CD14-positive monocyte (primary cell): Measurements from ENCODE around the gene FYTTD1. TPM values are rescaled to one million over a fixed set of nuclear protein-coding genes. Genes with fewer than 3 reads are reported as not detected.

ENCODE experiments used
- DNase-seq, 3 donors: peaks; one replicate each; pipeline ENCODE4 v3.0.0-alpha.2; 2011 to 2022
- H2AFZ ChIP-seq: 2 replicates; pipeline ENCODE4 v1.6.0; 2012; ENCODE audit warnings: mild to moderate bottlenecking, low read depth, low read length, inconsistent platforms; ENCODE audit not compliant: insufficient read depth, poor library complexity, severe bottlenecking
- H3K27ac ChIP-seq, 2 donors: 1 replicate in 1 of 2; 2 replicates in 1 of 2; pipeline ENCODE4 v1.5.1; 2012 to 2013; ENCODE audit warnings: low read length in 2 of 2, control low read depth in 1 of 2, inconsistent platforms in 1 of 2, low read depth in 1 of 2, mild to moderate bottlenecking in 1 of 2
- H3K27me3 ChIP-seq, 2 donors: one replicate each; pipeline versions ENCODE4 v1.6.0 to v1.6.1; 2011 to 2013; ENCODE audit warnings: low read length in 2 of 2; ENCODE audit not compliant: control insufficient read depth in 2 of 2, insufficient read depth in 2 of 2
- H3K36me3 ChIP-seq, 2 donors: replicated peaks in 1 of 2; 1 replicate in 1 of 2; 2 replicates in 1 of 2; pipeline versions ENCODE4 v1.5.1 to v1.6.1; 2012 to 2013; ENCODE audit warnings: low read length in 2 of 2, control low read depth in 1 of 2, inconsistent platforms in 1 of 2, mild to moderate bottlenecking in 1 of 2; ENCODE audit not compliant: insufficient read depth in 2 of 2, control insufficient read depth in 1 of 2
- H3K4me1 ChIP-seq, 2 donors: 1 replicate in 1 of 2; 2 replicates in 1 of 2; pipeline versions ENCODE4 v1.5.1 to v1.6.1; 2012 to 2013; ENCODE audit warnings: low read length in 2 of 2, control low read depth in 1 of 2, inconsistent platforms in 1 of 2, mild to moderate bottlenecking in 1 of 2, moderate library complexity in 1 of 2; ENCODE audit not compliant: insufficient read depth in 2 of 2, control insufficient read depth in 1 of 2
- H3K4me2 ChIP-seq: replicated peaks from 2 replicates; pipeline ENCODE3; 2012; ENCODE audit warnings: low read length, moderate library complexity, mild to moderate bottlenecking; ENCODE audit not compliant: poor library complexity, severe bottlenecking; ENCODE audit errors: extremely low read depth
- H3K4me3 ChIP-seq, 3 experiments: fragments of 200-600 bp in 1 of 3; sonication (generic) in 1 of 3; replicated peaks in 1 of 3; 1 replicate in 2 of 3; 2 replicates in 1 of 3; pipeline ENCODE4 v1.5.1; 2011 to 2013; ENCODE audit warnings: low read length in 3 of 3, mild to moderate bottlenecking in 3 of 3, control low read depth in 2 of 3, low read depth in 2 of 3, inconsistent platforms in 1 of 3, moderate library complexity in 1 of 3
- H3K79me2 ChIP-seq: 2 replicates; pipeline ENCODE4 v1.6.0; 2012; ENCODE audit warnings: mild to moderate bottlenecking, control low read depth, inconsistent platforms, low read length, moderate library complexity; ENCODE audit not compliant: insufficient read depth
- H3K9ac ChIP-seq: 2 replicates; pipeline ENCODE4 v1.6.0; 2017; ENCODE audit warnings: low read length, mild to moderate bottlenecking; ENCODE audit not compliant: insufficient read depth, poor library complexity, severe bottlenecking
- H3K9me3 ChIP-seq, 2 donors: replicated peaks in 1 of 2; 1 replicate in 1 of 2; 2 replicates in 1 of 2; pipeline versions ENCODE4 v1.5.1 to v1.6.1; 2012 to 2013; ENCODE audit warnings: low read length in 2 of 2, control low read depth in 1 of 2; ENCODE audit not compliant: control insufficient read depth in 1 of 2, insufficient read depth in 1 of 2
- H4K20me1 ChIP-seq: 2 replicates; pipeline ENCODE4 v1.6.0; 2012; ENCODE audit warnings: mild to moderate bottlenecking, low read length, control low read depth, moderate library complexity; ENCODE audit not compliant: insufficient read depth
- H3K27ac Mint-ChIP-seq, 7 donors: one replicate each; pipeline ENCODE4 v1.8.0; 2020; ENCODE audit warnings: mild to moderate bottlenecking in 7 of 7, mixed read lengths in 7 of 7, moderate library complexity in 6 of 7, inconsistent platforms in 2 of 7
- H3K27me3 Mint-ChIP-seq, 3 donors: one replicate each; pipeline ENCODE4 v1.8.0; 2021 to 2022; ENCODE audit warnings: low read depth in 3 of 3, mild to moderate bottlenecking in 3 of 3, mixed read lengths in 3 of 3, moderate library complexity in 3 of 3, inconsistent platforms in 1 of 3
- H3K36me3 Mint-ChIP-seq, 2 donors: one replicate each; pipeline ENCODE4 v1.8.0; 2020; ENCODE audit warnings: mixed read lengths in 2 of 2, inconsistent platforms in 1 of 2, mild to moderate bottlenecking in 1 of 2
- H3K4me1 Mint-ChIP-seq: one replicate; pipeline ENCODE4 v1.8.0; 2020; ENCODE audit warnings: mild to moderate bottlenecking, mixed read lengths
- H3K4me3 Mint-ChIP-seq, 2 donors: one replicate each; pipeline ENCODE4 v1.8.0; 2020; ENCODE audit warnings: mild to moderate bottlenecking in 2 of 2, mixed read lengths in 2 of 2, moderate library complexity in 1 of 2
- H3K9me3 Mint-ChIP-seq, 7 donors: one replicate each; pipeline ENCODE4 v1.8.0; 2020 to 2022; ENCODE audit warnings: mixed read lengths in 7 of 7, mild to moderate bottlenecking in 6 of 7, moderate library complexity in 6 of 7, inconsistent platforms in 2 of 7
- CTCF ChIP-seq: fragments of 200-600 bp; IDR thresholded peaks from one replicate; pipeline ENCODE4 v1.8.0; 2022; ENCODE audit warnings: antibody characterized with exemption, mild to moderate bottlenecking
- WGBS: methylation state at CpG from one replicate; pipeline ENCODE4 v1.1.5; 2013; ENCODE audit warnings: missing lambda C conversion rate; ENCODE audit not compliant: insufficient coverage; 5-methylcytosine and 5-hydroxymethylcytosine counted together
- intact Hi-C, 2 donors: fragments of 100-400 bp; cut with micrococcal nuclease; formaldehyde crosslinking; loops; one replicate each; pipeline versions ENCODE4 v1.15.0 to v1.15.1; 2023
- polyA plus RNA-seq, 3 donors: library from polyadenylated mRNA; depleted of rRNA in 1 of 3; unstranded in 2 of 3; stranded (reverse) in 1 of 3; fragments of 300-500 nt in 2 of 3; fragments of >200 nt in 1 of 3; fragmentation: Illumina TruSeq in 2 of 3; gene quantifications; 1 replicate in 2 of 3; 2 replicates in 1 of 3; pipeline ENCODE4 v1.2.3, GENCODE V29; 2012 to 2021

Gene FYTTD1
- polyA plus RNA-seq, 3 donors = 11.5 to 73.2 (median 59.4) TPM

- peaks cover 9 to 11% of the 10 kb centered on the region in 2 donors for H3K36me3 Mint-ChIP-seq
- no peak overlapping the region for H3K4me2 ChIP-seq
- peaks cover 6 to 15% of the 10 kb centered on the region in 2 donors for H3K4me1 ChIP-seq
- H3K9me3 ChIP-seq = no peaks in the 10 kb centered on the region
- DNase-seq = no peak
- peaks cover 0 to 2% (median 0%) of the 10 kb centered on the region in 3 donors for H3K27me3 Mint-ChIP-seq
- H4K20me1 ChIP-seq = peaks cover 98% of the 10 kb centered on the region
- H3K4me3 ChIP-seq = no peak overlapping the region
- H3K27me3 ChIP-seq = no peaks in the 10 kb centered on the region
- peaks cover 0 to 6% of the 10 kb centered on the region in 2 donors for H3K36me3 ChIP-seq
- H3K9ac ChIP-seq = no peak overlapping the region
- no peak for TF ChIP-seq CTCF
- peak overlapping the region in 1 of 7 donors; percentile 59 for H3K27ac Mint-ChIP-seq
- peaks cover 28% of the 10 kb centered on the region for H3K4me1 Mint-ChIP-seq
- H2AFZ ChIP-seq = no peak overlapping the region
- no CpG with 5 or more reads among the region's 4 CpGs for WGBS
- H3K79me2 ChIP-seq = peaks cover 86% of the 10 kb centered on the region
- H3K9me3 Mint-ChIP-seq = no peaks in the 10 kb centered on the region
- H3K27ac ChIP-seq = no peak overlapping the region
- intact Hi-C loops = no loop called here
- no peak overlapping the region for H3K4me3 Mint-ChIP-seq
Measured at GRCh38 chr3:197804511-197804910, 54.8 kb downstream of the FYTTD1 start.

GRCh38 chr3:197807969-197808587, 58.4 kb downstream of the FYTTD1 start:
- H2AFZ ChIP-seq = no peak overlapping the region
- no peak for TF ChIP-seq CTCF
- Mint-ChIP-seq H3K36me3 (peaks cover 9 to 11% of the 10 kb centered on the region in 2 donors), H3K4me1 (peaks cover 16% of the 10 kb centered on the region), H3K4me3 (no peak overlapping the region), H3K27me3 (no peaks in the 10 kb centered on the region), H3K9me3 (no peaks in the 10 kb centered on the region), H3K27ac (no peak overlapping the region)
- no peak overlapping the region for H3K27ac ChIP-seq
- H3K36me3 ChIP-seq = peaks cover 0 to 6% of the 10 kb centered on the region in 2 donors
- no peaks in the 10 kb centered on the region for H3K9me3 ChIP-seq
- WGBS = 100% methylated on average over 1 of the region's 4 CpGs
- H3K9ac ChIP-seq = no peak overlapping the region
- H3K4me3 ChIP-seq = no peak overlapping the region
- no peaks in the 10 kb centered on the region for H3K27me3 ChIP-seq
- peaks cover 80% of the 10 kb centered on the region for H3K79me2 ChIP-seq
- intact Hi-C loops = no loop called here
- no peak overlapping the region for H3K4me2 ChIP-seq
- no peaks in the 10 kb centered on the region for H3K4me1 ChIP-seq
- H4K20me1 ChIP-seq = peaks cover 89% of the 10 kb centered on the region
- no peak for DNase-seq
